GM21576 (cell line): Measurements from ENCODE around the gene CDC42BPA.
A peak's percentile ranks its signal among the peaks of the same experiment; 100 is the strongest.
"Not testable (repeated sequence)": the region's sequence is repeated elsewhere in the genome, so short reads cannot be mapped to it uniquely, and the experiment has no call there.

ENCODE experiments used
- ATAC-seq: cut with Tn5 transposase; IDR thresholded peaks from one replicate; pipeline ENCODE4 v1.9.1; 2021; ENCODE audit warnings: mild to moderate bottlenecking, moderate library complexity; ENCODE audit not compliant: unreplicated experiment

The CDC42BPA gene

DNA sequence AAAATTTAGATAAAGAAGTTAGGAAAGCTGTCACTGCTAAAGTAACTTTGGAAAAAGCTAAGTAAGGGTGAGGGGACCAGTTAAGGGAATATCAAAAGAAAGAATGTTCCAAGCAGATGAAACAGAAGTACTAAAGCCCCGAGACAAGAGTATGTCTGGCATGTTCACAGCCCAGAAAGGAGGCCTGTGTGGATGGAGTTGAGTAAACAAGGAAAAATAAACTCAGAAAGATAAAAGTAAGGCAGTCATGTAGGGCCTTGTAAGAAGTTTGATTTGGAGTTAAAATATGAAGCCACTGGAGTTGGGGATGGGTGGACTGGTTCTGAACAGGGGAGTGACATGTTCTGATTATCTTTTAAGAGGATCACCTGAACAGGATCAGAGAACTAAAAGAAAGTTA lies 177.9 kb downstream of the CDC42BPA start:
- no peak for ATAC-seq

DNA sequence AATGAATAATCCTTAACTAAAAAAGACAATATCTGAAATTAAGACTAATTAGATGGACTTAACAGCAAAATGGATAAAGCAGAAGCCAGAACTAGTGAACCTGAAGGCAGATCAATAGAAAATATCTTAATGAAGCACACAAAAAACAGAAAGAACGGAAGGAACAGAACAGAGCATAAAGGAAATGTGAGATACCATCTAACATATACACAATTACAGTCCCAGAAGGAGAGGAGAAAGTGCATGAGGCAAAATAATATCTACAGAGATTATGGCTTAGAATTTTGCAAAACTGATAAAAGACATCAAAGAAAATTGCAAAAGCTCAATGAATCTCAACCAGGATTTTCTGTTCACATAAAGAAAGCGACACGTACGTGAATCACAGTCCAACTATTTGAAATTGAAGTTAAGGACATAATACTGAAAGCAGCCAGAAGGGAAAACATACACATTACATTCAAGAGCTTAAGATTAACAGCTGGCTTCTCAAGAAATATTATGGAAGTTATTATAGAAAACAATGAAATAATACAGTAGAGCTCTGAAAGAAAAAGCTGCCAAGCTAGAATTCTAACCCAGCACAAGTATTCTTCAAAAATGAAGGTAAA lies 182.0 kb downstream of the CDC42BPA start:
- ATAC-seq, result no peak

DNA sequence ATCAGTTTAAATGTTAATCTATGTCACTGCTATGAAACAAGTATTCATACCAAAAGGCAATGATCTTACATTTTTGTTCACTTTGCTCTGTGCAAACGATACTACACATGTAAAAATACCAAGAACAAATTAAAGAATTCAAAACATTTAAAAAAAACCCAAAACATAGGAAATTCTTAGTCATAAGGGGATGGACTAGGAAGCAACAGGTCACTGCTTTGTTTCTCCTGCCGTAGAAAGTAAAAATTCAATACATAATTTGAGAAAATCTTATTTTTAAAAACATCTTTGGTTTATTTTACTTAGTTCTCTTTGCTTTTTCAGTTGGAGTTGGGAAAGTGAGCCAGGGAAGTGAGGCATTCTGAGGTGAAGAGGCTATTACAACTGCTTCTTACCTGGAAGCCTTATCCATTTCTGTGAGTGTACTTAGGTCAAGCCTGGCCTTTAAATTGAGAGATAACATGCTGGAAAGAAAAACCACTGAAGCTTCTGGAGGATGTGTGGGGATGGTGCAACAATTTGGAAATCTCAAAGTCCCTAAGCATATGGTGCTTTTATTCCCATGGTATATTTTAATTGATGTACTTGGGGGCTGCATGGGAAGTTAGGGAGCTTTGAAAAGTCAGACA lies 183.5 kb downstream of the CDC42BPA start:
- no peak for ATAC-seq

GRCh38 chr1:227132695-227133094 lies 185.6 kb downstream of the CDC42BPA start:
- not testable (repeated sequence) for ATAC-seq

GRCh38 chr1:227131193-227131592 lies 187.1 kb downstream of the CDC42BPA start:
- ATAC-seq, result no peak

- ATAC-seq, result peak; percentile 58
Observed at GRCh38 chr1:227127891-227128290, 190.4 kb downstream of the CDC42BPA start.

GRCh38 chr1:227125929-227126545 lies 192.3 kb downstream of the CDC42BPA start:
- ATAC-seq, result no peak

GRCh38 chr1:227124473-227124872 lies 193.8 kb downstream of the CDC42BPA start:
- ATAC-seq, result no peak

DNA sequence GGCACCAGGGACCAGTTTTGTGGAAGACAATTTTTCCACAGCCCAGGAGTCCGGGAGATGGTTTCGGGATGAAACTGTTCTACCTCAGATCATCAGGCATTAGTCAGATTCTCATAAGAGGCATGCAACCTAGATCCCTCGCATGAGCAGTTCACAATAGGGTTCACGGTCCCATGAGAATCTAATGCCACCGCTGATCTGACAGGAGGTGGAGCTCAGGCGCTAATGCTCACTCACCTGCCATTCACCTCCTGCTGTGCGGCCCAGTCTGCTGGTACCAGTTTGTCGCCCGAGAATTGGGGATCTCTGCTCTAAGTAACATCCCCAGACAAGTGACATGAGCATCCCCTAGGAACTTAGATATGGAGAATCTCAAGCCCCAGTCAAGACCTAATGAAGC lies 197.5 kb downstream of the CDC42BPA start:
- ATAC-seq, result no peak

- ATAC-seq, result no peak
Observed at GRCh38 chr1:227112538-227112937, 205.8 kb downstream of the CDC42BPA start.

DNA sequence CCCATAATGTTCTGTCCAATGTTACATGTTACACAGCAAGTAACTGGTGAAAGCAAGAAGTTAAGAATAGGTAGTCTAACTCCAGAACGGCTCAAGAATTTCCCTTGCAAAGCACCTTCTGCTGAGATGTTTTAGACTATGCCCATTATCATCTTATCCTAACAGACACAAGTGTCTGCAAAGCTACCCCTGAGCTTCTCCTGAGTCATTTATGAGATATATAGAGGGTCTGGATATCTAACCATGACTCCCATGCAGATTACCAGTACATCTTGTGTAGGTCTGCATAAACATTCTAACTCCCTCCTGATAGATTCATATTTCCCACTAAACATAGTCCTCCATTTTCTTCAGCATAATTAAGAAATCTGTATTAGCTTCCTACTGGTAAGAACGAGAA lies 206.5 kb downstream of the CDC42BPA start:
- ATAC-seq, result no peak

- ATAC-seq, result not testable (repeated sequence)
Observed at GRCh38 chr1:227105291-227105690, 213.0 kb downstream of the CDC42BPA start.

- ATAC-seq, result no peak
Observed at GRCh38 chr1:227102056-227102455, 216.2 kb downstream of the CDC42BPA start.

- ATAC-seq, result no peak
Observed at GRCh38 chr1:227094249-227094966, 223.9 kb downstream of the CDC42BPA start.

DNA sequence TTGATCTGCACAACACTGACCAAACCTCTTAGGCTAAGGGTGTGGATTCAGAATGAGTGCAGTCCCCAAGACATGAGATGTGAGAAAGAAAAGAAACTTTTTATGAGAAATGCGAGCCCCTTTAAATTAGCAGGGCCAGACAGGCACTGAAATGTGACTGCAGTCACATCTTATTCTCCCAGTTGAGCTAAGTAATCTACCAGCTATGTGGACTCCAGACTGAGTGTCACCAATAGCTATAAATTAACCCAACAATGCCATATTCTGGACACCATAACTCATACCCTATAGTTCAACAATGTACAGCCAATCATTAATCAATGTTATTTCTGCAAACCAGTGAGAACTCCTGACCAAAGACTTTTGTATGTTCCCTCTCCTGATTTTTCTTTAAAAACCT lies 225.0 kb downstream of the CDC42BPA start:
- no peak for ATAC-seq

DNA sequence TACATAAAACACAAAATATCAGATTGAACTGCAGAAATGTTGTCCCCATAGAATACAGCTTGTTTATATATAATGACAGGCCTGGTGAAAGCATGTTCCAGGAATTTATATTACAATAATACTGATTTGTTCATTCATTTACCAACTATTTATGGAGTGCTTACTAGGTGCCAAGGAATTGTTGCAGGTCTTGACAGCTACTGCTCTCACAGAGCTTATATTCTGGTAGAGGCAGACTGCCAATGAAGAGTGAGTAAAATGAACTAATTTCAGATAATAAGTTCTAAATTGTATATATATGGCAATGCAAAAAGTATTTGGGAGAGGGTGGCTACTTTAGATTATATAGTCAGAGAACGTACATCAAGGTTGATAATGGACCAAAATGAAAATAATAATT lies 226.2 kb downstream of the CDC42BPA start:
- ATAC-seq, result no peak

DNA sequence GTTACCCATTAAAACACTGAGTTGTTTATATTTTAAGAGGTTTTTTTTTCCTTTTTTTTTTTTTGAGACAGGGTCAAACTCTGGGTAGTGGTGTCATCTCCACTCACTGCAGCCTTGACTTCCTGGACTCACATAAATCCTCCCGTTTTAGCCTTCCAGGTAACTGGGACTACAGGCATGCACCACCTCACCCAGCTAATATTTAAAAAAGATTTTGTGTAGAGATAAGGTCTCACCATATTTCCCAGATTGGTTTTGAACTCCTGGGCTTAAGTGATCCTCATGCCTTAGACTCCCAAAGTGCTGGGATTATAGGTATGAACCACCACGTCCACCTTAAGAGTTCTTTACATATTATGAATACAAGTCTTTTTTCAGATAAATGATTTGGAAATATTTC lies 231.7 kb downstream of the CDC42BPA start:
- ATAC-seq, result no peak

- ATAC-seq, result no peak
Observed at GRCh38 chr1:227082999-227083746, 235.1 kb downstream of the CDC42BPA start.

- ATAC-seq, result no peak
Observed at GRCh38 chr1:227077783-227078182, 240.5 kb downstream of the CDC42BPA start.

DNA sequence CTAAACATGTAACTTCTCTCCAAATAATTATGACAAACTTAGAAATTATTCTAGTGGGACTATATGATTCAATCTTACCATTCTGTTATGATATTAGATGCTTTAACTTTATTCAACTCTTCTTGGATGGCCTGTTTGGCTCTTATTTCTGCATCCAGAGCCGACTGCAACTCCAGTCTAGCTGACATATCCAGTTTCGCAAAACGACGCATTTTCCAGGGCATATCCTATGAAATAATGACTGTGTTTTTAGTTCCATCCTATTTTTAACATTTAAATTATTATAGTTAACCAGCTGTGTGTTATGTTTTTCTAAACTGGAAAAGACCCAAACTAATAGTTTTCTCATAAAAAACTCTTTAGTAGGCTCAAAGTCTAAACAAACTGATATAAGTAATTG lies 244.5 kb downstream of the CDC42BPA start:
- no peak for ATAC-seq

DNA sequence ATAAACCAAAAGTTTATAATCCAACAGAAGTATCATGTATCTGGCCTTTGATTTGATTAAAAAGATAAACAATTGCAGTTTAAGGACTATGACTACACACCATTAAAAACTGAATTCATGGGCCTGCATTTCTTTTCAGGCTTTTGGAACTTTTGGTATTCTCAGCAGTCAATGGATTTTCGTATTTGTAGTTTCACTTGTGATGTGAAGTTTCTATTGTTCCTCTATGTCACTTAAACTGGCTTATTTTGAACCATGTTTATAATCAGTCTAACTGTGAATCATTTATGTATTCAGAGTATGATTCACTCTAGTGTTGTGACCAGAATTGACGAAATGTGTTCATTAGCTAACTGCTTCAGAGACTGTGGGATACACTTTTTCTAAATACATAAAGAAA lies 245.3 kb downstream of the CDC42BPA start:
- no peak for ATAC-seq
